RCC 7860 (cell line): ENCODE results near the gene TMEM87B.

Source experiments
- DNase-seq: peaks from one replicate; pipeline ENCODE4 v3.0.0-alpha.2; 2015; ENCODE audit warnings: low spot score
- FAIRE-seq: peaks from 2 replicates; lab custom pipeline; 2012; peaks lifted over from hg19 to GRCh38; lab: Jason Lieb, UNC

The TMEM87B gene

DNA sequence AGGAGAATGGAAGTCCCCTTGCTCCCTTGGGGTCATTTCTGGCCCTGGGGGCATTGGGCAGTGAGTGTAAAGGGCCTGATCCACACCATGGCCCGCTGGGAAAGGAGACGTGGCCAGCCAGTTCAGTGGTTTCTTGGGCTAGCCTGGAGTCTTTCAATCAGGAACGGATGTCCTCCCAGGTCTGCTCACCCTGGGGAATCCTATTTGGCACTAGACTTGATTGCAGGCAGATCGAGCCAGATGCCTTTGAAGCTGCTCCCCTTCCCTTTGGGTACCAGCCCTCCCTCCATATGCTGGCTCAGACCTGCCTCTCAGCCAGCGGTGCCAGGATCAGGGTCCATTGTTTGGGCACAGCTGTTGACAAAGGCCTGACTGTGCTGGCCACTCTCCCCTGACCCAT, 94.1 kb downstream of the TMEM87B start:
- DNase-seq: no peak
- no peak for FAIRE-seq

GRCh38 chr2:112149866-112150435, 94.9 kb downstream of the TMEM87B start:
- no peak for FAIRE-seq
- DNase-seq: no peak

DNA sequence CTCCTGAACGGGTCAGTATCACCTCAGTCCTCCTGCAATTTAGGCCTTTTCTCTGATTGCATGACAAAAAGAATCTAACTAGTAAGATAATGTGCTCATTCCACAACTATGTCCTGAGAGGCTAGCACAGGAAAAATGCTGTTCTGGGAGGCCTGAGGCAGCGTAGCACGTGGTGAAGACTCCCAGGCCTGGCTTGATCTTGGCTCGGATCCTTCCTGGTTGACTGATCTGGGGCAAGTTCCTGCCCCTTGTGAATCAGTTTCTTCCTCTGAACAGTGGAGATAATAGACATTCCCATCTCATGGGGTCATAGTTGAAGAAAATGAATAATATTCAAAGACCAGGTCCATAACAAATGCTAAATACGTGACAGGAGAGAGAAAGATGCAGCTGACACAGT, 95.4 kb downstream of the TMEM87B start:
- FAIRE-seq: peak; percentile 95
- DNase-seq: peak; percentile 95

- no peak for DNase-seq
- FAIRE-seq: no peak
Observed at GRCh38 chr2:112150851-112151250, 95.8 kb downstream of the TMEM87B start.

DNA sequence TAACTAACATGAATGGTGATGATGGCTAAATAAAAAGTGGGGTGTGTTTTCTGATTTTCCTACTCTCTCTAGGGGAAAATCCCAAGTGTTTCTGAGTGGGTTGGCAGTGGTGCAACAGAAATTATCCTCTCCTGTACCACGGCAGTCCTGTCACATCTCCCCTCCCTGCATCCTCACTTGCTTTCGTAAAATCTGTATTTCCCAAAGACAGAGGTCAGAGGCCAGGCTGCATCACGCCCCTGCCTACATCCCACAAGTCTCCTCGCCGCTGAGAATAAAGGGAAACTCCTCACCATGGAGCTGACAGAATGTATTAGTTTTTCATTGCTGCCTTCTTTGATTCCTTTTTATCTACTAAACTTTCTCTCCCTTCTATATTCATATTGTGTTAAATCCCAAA, 96.2 kb downstream of the TMEM87B start:
- DNase-seq (no peak), FAIRE-seq (no peak)

- DNase-seq (no peak), FAIRE-seq (no peak)
Observed at GRCh38 chr2:112151701-112152440, 96.8 kb downstream of the TMEM87B start.

DNA sequence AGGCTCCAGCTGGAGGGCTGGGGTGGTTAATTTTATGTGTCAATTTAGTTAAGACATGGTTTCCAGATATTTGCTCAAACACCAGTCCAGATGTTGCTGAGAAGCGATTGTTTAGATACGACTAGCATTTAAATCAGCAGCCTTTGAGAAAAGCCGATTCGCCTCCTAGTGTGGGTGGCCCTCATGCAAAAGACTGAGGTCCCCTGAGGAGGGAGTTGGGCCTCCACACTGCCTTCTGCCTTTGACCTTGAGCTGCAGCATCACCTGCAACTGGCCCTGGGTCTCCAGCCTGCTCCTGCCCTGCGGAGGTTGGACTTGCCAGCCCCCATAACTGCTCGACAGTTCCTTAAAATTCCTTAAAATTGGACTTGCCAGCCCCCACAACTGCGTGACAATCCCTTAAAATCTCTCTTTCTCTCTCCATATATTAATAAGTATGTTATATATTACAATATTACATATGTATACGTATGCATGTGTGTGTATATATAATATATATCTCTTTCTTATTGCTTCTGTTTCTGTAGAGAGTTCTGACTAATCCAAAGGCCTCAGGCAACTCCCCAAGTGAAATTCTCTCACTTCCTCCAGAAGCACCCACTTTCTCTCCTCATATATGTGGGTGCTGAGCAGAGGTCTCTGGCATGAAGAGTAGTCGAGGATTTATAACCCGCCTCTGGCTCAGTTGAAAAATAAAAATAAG, 97.6 kb downstream of the TMEM87B start:
- FAIRE-seq (no peak), DNase-seq (no peak)

GRCh38 chr2:112153179-112153490, 98.1 kb downstream of the TMEM87B start:
- DNase-seq (no peak), FAIRE-seq (no peak)

GRCh38 chr2:112153501-112153900, 98.4 kb downstream of the TMEM87B start:
- no peak for DNase-seq
- no peak for FAIRE-seq

DNA sequence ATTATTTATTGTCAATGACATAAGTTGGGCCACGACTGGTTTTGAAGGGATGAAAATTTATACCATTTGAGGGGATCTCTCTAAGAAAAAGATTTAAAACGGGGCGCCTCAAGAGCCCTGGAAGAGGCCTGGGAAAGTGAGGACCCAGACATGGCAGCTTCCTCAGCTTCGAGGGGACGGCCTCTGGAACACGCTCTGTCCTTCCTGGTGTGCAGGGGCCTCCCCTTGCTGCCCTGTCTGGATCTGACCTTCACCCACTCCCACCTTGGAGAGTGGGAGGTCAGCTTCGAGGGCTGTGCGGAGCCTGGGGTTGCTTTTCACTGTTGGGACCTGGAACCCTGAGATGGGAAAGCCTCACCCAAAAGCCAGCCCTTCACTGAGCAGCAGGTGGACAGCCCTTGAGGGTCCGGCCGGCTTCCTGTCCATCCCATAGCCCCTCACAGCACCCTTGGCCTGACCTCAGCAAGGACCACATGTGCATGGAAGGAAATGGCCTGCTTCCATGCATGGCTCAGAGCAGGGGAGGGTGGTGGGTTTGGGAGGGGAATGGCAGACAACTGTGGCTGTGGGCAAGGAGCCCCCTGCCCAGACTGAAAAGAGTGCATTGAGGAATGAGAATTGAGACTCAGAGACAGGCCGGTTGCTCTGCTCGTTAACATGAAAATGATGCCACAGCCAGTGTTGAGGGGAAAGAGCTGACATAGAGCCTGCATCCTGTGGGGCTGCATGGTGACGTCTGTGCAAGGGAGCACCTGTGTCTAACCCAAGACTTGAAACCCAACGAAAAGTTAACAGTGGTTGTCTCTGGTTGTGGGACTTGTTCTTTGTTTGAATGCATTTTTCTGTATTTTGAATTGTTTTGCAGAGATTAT, 99.4 kb downstream of the TMEM87B start:
- DNase-seq: no peak
- FAIRE-seq: no peak

DNA sequence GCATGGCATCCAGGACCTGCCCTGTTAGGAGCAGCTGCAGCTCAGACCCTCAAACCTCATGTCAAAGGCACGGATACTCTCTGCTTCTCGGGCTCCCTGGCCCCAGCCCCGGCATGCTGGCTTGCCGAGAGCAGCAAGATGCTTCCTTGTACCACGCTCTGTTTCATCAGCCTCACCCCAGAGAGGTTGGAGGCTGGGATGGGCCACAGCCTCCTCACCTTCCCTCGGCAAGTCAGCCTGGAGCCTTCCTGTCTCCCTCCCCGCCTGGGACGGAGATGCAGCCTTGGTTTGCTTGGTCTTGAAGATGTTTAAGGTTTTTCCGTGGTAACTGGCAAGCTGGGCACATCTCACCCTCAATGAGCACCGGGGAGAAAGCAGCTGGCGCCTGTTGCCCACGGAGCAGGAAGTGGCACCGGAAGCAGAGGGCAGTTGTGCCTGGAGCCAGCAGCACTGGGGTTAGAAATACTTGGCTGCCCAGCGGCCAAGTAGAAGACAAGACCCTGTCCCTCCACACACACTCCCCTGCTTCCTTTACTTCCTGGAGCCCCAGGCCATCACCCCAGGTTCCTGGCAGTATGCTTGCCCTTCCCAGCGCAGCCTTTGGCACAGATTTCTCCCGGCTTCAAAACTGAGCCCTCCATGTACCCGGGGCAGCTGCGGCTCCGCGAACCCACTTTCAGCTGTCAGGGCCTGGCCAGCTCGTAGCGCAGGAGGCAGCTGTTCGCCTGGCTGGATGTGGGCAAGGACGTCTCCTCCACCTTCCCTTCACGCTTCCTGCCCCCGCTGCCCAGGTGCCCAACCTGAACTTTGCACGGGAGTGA, 100.5 kb downstream of the TMEM87B start:
- DNase-seq (no peak), FAIRE-seq (no peak)

DNA sequence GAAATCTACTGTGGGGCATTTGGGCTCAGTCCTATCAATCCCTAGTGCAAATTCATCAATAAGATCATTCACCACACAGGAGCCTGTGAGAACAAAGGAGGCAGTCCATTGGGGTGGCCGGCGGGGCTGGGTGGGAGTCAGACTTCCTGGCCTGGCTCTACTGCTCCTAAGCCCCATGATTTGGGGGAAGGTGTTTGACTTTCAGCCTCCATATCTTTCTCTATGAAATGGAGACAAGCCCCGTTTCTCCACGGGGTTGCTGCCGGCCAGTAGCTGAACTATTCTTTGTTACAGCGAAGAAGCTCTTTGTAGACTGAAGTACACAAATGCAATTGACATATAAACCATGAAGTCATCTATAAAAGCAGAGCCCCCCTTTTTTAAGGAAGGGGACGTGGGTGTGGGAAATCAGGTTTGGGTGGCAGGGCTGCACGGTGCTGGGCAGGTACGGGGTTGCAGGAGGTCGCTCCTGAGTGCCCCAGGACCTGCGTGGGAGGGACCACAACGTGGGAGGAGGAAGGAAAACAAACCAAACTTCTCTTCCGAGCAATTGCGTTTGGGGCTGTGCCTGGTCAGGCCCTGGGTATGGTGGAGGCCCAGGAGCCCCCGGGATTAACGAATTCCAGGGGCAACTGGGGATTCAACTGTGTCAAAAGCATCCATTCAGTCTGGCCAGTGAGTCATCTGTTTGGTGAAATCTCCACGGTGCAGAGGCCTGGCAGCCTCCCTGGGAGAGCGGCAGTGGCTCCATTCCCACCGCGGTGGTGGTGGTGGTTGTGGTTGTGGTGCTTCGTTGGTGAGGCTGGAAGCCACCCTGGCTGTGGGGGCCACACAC, 101.3 kb downstream of the TMEM87B start:
- DNase-seq: peak; percentile 79
- FAIRE-seq: peak; percentile 80

DNA sequence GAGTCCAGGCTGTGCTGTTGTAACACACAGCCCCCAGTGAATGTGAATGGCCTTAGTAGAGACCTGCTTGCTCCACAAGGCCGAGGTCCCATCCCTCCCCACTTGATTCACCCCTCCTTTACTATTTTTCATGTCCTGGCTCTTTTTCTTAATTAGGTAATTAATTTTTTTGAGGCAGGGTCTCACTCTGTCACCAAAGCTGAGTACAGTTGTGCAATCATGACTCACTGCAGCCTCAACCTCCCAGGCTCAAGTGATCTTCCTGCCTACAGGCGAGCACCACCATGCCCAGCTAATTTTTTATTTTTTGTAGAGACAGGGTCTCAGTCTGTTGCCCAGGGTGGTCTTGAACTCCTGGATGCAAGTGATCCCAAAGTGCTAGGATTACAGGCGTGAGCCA, 102.4 kb downstream of the TMEM87B start:
- FAIRE-seq (no peak), DNase-seq (no peak)

DNA sequence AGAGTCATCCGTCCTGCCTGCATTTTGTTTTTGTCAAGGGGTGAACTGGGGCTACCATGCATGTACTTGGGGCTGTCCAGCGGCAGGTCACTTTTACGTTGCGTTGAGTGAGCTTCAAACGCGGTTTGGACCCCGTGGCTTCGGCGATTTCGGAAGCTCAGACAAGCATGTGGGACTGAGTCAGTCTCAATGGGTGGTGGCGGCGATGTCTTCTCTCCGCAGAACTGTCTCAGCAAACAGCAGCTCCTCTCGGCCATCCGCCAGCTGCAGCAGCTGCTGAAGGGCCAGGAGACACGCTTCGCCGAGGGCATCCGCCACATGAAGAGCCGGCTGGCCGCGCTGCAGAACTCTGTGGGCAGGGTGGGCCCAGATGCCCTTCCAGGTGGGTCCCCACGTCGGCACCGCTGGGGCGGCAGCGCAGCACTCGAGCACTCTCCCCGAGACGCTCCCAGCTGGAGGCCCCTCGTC, 104.4 kb downstream of the TMEM87B start:
- no peak for DNase-seq
- FAIRE-seq: no peak

DNA sequence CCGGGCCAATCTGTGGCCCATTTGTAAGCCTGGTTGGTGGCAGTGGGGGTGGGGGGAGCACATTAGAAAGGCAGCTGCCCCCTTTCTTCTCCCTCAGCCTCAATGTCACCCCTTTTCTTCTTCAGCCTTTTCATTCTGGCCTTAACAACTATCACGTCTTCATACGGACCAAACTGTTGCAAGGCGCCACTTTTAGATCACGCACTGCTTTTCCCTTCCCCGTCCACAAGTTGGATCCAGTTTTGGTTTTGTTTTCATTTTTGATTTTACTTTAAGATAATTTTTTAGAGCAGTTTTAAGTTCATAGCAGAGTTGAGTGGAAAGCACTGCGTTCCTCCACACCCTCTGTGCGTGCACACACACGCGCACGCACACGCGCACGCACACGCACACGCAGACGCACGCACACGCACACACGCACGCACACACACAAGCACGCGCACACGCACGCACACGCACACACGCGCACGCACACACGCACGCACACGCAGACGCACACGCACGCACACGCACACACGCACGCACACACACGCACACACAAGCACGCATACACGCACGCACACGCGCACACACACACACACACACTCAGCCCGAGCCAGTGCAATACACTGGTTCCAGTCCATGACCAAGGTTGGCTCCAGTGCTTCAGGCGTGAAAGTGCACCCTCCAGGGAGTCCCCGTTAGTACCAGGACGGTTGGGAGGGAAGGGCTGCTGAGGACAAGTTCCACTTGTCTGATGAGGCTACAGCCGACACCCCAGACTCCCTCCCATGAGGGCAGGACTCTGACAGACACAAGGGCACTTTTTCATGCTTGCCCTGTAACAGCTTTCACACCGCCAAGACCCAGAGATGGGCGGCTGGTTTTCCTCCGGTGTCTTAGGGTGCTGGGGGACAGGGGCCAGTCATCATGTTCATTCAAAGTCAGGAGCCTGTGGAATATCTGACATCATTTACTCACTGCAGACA, 105.5 kb downstream of the TMEM87B start:
- no peak for FAIRE-seq

GRCh38 chr2:112161431-112162145, 106.5 kb downstream of the TMEM87B start:
- FAIRE-seq (no peak), DNase-seq (no peak)

More for the DNA sequence above, 105.5 kb downstream of the TMEM87B start:
- DNase-seq: no peak

DNA sequence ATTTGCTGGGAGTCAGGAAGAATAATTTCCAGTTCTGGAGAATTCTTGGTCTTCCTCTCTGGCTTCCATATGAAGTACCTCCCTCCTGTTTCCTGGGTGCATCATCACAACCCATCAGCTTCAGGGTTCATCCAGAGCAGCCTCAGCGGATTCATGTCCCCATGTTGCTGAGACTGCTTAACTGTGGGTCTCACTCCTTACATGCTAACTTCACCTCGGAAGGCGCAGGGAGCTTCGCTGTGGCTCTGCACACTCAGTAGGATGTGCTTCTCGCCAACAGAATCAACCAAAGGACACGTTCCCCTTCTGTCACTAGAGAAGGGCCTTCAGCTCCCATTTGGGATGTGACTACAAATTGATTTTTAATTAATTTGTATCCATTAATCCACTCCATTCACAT, 107.3 kb downstream of the TMEM87B start:
- no peak for FAIRE-seq

DNA sequence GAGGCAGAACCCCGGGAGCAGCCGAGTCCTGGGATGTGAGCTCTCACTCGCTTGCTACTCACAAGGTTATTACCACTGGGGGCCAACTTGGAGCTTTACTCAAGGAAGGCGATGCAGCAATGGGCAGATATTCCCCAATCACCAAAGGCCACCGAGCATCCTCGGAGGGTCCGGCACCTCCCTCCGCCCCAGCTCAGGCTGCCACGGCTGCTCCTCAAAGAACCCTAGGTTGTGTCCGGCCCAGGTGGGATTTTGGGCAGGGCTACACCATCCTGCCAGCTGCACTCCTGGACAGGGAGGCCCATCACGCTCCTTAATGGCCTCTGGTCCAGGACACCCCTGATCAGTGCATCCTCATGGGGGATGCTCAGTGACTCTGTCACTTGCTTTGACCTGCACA, 107.9 kb downstream of the TMEM87B start:
- DNase-seq (no peak), FAIRE-seq (no peak)

More for the DNA sequence above, 107.3 kb downstream of the TMEM87B start:
- no peak for DNase-seq
